T follicular helper cell (primary cell): Measurements from ENCODE around the gene ALKBH7.

Source experiments
- DNase-seq: peaks from one replicate; pipeline ENCODE4 v3.0.0-alpha.2; 2020; ENCODE audit warnings: low read depth

ALKBH7 gene

GRCh38 chr19:6364353-6364752, 8.2 kb upstream of the ALKBH7 start:
- no peak for DNase-seq

DNA sequence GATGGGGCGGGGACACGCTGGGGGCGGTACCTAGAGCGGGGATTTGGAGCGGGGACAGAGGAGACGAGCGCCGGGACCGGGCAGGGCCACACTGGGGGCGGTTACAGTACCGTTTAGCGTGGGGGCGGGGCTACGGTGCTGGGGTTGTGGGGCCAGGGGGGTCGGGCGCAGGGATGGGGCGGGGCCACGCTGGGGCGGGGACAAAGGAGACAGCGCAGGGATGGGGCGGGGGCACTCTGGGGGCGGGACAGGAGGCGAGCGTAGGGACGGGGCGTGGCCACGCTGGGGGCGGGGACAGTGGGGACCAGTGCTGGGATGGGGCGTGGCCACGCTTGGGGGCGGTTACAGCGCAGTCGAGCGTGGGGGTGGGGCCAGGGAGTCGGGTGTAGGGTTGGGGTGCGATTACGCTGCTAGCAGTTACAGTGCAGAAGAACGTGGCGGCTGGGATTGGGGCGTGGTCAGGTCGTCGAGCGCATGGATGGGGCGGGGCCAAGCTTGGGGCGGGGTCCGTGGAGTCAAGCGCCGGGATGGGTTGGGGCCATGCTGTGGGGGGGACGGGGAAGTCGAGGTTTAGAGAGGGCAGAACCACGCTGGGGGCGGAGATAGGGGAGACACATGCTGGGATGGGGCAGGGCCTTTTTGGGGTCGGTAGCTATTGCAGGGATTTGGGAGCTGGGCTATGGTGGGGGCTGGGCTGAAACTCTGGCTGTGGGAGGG, 660 bp downstream of the ALKBH7 start:
- DNase-seq, result peak; percentile 97

DNA sequence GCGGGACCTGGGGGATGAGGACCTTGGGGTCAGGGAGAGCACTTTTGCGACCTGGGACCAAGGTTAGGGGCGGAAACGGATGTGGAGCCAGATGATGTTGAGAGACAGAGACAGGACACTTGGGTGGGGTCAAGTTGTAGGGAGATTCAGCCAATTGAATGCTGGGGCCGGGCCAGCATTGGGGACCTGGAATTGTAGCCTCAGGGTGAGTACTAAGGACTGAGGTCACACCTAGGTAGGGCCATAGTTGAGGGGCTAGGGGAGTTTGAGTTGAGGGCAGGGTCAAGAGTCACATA, 1.2 kb downstream of the ALKBH7 start:
- DNase-seq, result no peak

DNA sequence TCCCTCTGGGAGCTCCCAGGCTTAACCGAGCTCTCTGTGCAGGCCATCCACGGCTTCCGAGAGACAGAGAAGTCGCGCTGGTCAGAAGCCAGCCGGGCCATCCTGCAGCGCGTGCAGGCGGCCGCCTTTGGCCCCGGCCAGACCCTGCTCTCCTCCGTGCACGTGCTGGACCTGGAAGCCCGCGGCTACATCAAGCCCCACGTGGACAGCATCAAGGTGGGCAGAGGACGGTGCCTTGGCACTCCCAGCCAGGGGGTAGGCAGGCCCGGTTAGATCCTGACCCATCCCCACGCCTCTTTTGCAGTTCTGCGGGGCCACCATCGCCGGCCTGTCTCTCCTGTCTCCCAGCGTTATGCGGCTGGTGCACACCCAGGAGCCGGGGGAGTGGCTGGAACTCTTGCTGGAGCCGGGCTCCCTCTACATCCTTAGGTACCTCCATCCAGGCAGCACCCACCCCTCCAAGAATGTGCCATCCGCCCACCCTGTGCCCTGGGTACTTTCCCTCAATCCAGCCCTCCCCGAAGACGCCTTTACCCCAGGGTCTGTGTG, 1.6 kb downstream of the ALKBH7 start:
- DNase-seq, result no peak

- DNase-seq, result no peak
These were observed 2.3 kb downstream of the ALKBH7 start for GRCh38 chr19:6374711-6375410.

- DNase-seq, result no peak
These were observed 2.9 kb downstream of the ALKBH7 start, which contains the start of gene PSPN for GRCh38 chr19:6375411-6376010. Gene PSPN (minus strand): TSS chr19:6375933. CDS start chr19:6375849, 84 bp downstream.

DNA sequence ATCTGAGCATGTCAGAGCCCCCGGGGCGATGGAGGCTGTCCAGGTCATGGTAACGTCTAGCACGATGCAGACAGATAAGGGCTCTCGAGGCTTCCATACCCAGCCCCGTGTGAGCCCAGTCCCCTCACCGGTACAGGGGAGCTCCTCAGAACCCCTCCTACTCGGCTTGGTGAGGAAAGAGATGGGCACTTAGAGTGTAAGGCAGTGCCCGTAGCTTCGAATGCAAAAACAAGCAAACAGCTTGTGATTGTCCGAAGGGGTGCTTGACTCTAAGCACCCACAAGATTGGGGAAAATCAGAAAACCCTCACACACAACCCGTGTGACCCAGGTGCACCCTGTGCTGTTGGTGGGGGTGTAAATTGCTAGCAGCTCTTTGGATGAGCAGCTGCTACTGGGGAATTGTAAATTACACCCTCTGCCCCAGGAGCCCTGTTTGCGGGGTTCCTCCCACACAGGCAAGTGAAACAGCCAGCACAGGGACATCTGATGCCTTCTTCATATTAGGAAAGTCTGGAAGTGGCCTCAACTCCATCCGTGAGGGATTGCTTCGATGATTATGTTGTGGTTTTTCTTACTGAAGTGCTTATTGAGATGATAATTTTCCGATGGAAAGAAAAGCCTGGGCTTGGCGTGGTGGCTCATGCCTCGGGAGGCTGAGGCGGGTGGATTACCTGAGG, 4.1 kb downstream of the ALKBH7 start:
- no peak for DNase-seq

DNA sequence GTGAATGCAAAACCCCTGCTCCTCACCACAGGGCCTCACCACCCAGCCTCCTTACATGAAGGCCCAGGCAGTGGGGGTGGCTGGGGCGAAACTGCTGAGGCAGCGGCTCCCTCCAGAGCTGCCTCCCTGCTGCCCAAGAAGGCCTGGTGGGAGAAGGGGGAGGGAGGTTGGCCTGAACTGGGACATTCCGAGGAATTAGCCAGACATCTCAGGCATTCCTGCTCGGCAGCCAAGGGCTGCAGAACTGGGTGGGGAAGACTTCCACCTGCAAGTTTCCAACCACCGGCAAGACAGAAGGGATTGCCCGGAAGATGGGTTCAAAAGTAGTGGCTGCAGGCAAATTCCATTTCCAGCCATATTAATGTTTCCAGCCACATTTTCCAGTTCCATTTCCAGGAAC, 5.4 kb downstream of the ALKBH7 start:
- no peak for DNase-seq

- DNase-seq, result no peak
These were observed 5.9 kb downstream of the ALKBH7 start for GRCh38 chr19:6378486-6378885.

- DNase-seq, result no peak
These were observed 7.2 kb downstream of the ALKBH7 start for GRCh38 chr19:6379744-6380143.

- no peak for DNase-seq
These were observed 8.6 kb downstream of the ALKBH7 start for GRCh38 chr19:6381030-6381750.

DNA sequence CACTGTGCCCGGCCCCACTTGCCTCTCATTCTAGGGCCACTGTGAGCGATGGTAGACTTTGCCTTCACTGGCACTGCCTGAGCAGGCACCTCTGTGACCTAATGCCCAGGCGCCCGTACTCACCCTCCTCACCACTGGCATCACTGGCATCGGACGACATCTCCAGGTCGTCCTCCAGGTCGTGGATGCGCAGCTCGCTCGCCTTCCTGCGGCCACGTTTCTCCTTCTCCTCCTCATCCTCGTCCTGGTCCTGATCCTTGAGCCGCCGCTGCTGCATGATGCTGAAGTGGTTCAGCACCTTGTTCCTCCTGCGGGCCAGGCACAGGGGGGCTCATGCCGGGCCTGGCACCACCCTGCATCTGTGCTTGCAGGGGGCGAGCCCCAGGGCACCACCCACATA, 10.6 kb downstream of the ALKBH7 start:
- DNase-seq, result no peak

- DNase-seq, result no peak
These were observed 11.8 kb downstream of the ALKBH7 start for GRCh38 chr19:6384381-6384780.

GRCh38 chr19:6387372-6387771, 14.8 kb downstream of the ALKBH7 start:
- no peak for DNase-seq

- DNase-seq, result no peak
These were observed 19.9 kb downstream of the ALKBH7 start for GRCh38 chr19:6392221-6393073.

DNA sequence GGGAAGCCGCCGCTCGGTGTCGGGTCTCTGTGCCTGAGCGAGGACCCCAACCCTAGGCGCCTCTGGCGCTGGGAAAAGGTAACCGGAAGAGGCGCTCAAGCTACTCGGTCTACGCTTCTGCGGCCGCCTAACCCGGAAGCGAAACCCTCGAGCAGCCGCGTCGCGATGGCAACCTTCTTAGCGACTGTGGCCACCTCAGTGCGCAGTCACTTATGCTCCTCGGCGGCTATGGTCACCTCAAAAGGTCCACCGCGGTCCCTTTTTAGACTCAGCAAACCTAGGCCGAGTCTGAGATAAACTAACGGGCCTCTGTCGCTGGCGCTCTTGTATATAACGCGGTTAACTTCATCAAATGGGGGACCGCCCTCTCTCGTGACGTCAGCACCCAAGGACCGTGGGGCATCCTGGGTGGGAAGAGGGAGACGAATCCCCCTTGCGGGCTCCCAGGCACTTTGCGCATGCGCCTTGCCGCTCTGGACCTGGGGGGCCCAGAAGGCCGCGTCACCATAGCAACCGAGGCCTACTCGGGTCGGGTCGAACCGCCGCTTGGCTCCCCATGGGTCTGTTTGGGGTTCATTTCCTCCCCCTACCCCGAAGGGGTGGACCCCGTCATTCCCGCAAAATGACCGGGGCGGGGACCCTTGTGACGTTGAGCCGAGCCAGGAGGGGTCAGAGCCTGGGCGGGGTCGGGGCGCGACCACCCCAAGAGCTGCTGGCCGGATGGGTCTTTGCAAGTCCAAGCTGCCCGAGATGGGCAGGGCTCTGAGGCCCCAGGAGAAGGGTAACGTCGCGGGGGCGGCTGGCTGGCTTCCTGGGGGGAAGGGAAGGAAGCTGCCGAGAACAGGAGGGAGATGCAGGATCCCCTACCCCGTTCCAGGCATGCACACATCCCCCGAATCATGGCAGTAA, 20.7 kb downstream of the ALKBH7 start, which contains the start of gene GTF2F1:
Gene GTF2F1, minus strand, starts transcription at position 91 of the 909 bp plus-strand sequence. CDS start 169 bp downstream, outside the sequence.
- DNase-seq, result peak; percentile 92

DNA sequence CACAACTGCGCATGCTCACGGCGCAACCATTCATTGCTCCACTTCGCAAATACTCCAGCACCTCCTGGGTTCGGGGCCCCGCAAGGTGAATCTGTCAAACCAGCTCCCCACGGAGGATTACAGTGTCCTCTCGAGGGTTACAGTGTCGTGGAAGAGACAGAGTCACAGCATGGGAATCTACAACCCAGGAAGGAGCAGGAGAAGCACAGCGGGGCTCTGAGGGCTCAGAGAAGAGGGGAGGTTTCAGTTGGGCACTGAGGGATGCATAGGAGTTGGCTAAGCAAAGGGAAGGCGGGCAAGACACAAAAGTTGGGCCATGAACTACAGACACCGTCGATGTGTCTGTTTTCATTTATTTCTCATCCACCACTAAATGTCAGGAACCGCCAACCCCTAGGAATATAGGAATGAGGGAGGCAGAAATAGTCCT, 21.4 kb downstream of the ALKBH7 start:
- DNase-seq, result no peak

DNA sequence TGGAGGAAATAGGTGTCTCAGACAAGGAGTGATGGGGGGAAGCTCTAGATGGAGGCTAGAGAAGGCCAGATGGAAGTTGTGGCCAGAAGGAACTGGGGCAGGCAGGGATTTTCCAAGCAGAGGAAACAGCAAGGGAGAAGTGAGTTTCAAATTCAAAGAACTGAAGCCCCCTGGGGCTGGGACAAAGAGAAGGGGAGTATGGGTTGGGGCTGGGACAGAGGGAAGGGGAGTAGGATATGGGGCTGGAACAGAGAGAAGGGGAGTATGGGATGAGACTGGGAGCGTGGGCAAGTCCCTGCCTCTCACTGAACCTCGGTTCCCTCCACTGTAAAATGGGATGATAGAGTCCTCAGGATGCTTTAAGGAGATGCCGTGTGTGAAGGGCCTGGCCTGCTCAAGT, 22.2 kb downstream of the ALKBH7 start:
- no peak for DNase-seq

- no peak for DNase-seq
These were observed 23.7 kb downstream of the ALKBH7 start for GRCh38 chr19:6396305-6396704.
